Left ventricle myocardium inferior (tissue), 1 donor: ENCODE results near the gene FSIP1. TPM values are rescaled to one million over a fixed set of nuclear protein-coding genes. Genes with fewer than 3 reads are reported as not detected.

Source experiments
- DNase-seq: peaks from one replicate; pipeline ENCODE4 v3.0.0-alpha.2; 2020
- H3K27ac ChIP-seq: fragments of 200-600 bp; replicated peaks from 2 replicates; pipeline ENCODE4 v1.8.0; 2021
- H3K27me3 ChIP-seq: fragments of 200-600 bp; 2 replicates; pipeline ENCODE4 v1.8.0; 2021; ENCODE audit warnings: low read depth
- H3K36me3 ChIP-seq: fragments of 200-600 bp; 2 replicates; pipeline ENCODE4 v1.8.0; 2021
- H3K4me1 ChIP-seq: fragments of 200-600 bp; 2 replicates; pipeline ENCODE4 v1.8.0; 2021
- H3K4me3 ChIP-seq: fragments of 200-600 bp; 2 replicates; pipeline ENCODE4 v1.8.0; 2021; ENCODE audit warnings: mild to moderate bottlenecking, moderate library complexity
- H3K9me3 ChIP-seq: fragments of 200-600 bp; replicated peaks from 2 replicates; pipeline ENCODE4 v1.8.0; 2021
- CTCF ChIP-seq: fragments of 200-600 bp; IDR thresholded peaks from 2 replicates; pipeline ENCODE4 v1.8.0; 2021; ENCODE audit warnings: antibody characterized with exemption, mild to moderate bottlenecking, borderline replicate concordance
- intact Hi-C: fragments of 100-400 bp; cut with micrococcal nuclease; formaldehyde crosslinking; loops from one replicate; pipeline ENCODE4 v1.11.0; 2022
- total RNA-seq: library from RNA; stranded (reverse); fragmentation: NEBNext Ultra II Directional; extraction: Animal tissue kit (Norgen Biotek cat#: 25700); gene quantifications from one replicate; pipeline ENCODE4 v1.2.1, GENCODE V29; 2021
- donor health status: DM: no; HTN: yes; CAD: no; lungs with severe emphysema.

The FSIP1 gene
- total RNA-seq, 1 donor from 2014 or later: 1.2 TPM

- Histone ChIP-seq H3K4me3 (no peak overlapping the region), H3K27ac (no peak overlapping the region), H3K36me3 (no peaks in the 10 kb centered on the region), H3K9me3 (no peaks in the 10 kb centered on the region), H3K4me1 (no peaks in the 10 kb centered on the region), H3K27me3 (no peaks in the 10 kb centered on the region)
- intact Hi-C loops: no loop called here
- no peak for TF ChIP-seq CTCF
- DNase-seq: no peak
Observed at GRCh38 chr15:39564972-39565665, 217.5 kb downstream of the FSIP1 start.

GRCh38 chr15:39558421-39558820, 224.2 kb downstream of the FSIP1 start:
- H3K36me3 ChIP-seq: no peaks in the 10 kb centered on the region
- no peaks in the 10 kb centered on the region for H3K27me3 ChIP-seq
- no peaks in the 10 kb centered on the region for H3K9me3 ChIP-seq
- intact Hi-C loops: no loop called here
- H3K27ac ChIP-seq: no peak overlapping the region
- DNase-seq: no peak
- TF ChIP-seq CTCF: no peak
- H3K4me1 ChIP-seq: peaks cover 11% of the 10 kb centered on the region
- no peak overlapping the region for H3K4me3 ChIP-seq

- Histone ChIP-seq H3K4me1 (peaks cover 11% of the 10 kb centered on the region), H3K27ac (no peak overlapping the region), H3K4me3 (no peak overlapping the region), H3K36me3 (no peaks in the 10 kb centered on the region), H3K9me3 (no peaks in the 10 kb centered on the region), H3K27me3 (no peaks in the 10 kb centered on the region)
- DNase-seq: no peak
- TF ChIP-seq CTCF: no peak
- intact Hi-C loops: no loop called here
Observed at GRCh38 chr15:39556461-39556860, 226.2 kb downstream of the FSIP1 start.

GRCh38 chr15:39555885-39556284, 226.8 kb downstream of the FSIP1 start:
- no peak overlapping the region for H3K4me3 ChIP-seq
- no peaks in the 10 kb centered on the region for H3K27me3 ChIP-seq
- no peak overlapping the region for H3K27ac ChIP-seq
- no peak for TF ChIP-seq CTCF
- peaks cover 11% of the 10 kb centered on the region for H3K4me1 ChIP-seq
- DNase-seq: no peak
- intact Hi-C loops: no loop called here
- no peaks in the 10 kb centered on the region for H3K9me3 ChIP-seq
- no peaks in the 10 kb centered on the region for H3K36me3 ChIP-seq

GRCh38 chr15:39554746-39555387, 227.8 kb downstream of the FSIP1 start:
- Histone ChIP-seq H3K9me3 (no peaks in the 10 kb centered on the region), H3K27ac (no peak overlapping the region), H3K4me3 (no peak overlapping the region), H3K27me3 (no peaks in the 10 kb centered on the region), H3K36me3 (no peaks in the 10 kb centered on the region), H3K4me1 (peaks cover 11% of the 10 kb centered on the region)
- TF ChIP-seq CTCF: no peak
- no peak for DNase-seq
- intact Hi-C loops: no loop called here
